HFFc6 (cell line): Measurements from ENCODE around the gene SPIB. TPM values are rescaled to one million over a fixed set of nuclear protein-coding genes. Genes with fewer than 3 reads are reported as not detected.

Source experiments
- DNase-seq: peaks from one replicate; pipeline ENCODE4 v3.0.0-alpha.2; 2018
- H3K27ac Mint-ChIP-seq: 2 replicates; pipeline ENCODE4 v1.8.0; 2020; ENCODE audit warnings: mild to moderate bottlenecking, mixed read lengths
- H3K27me3 Mint-ChIP-seq: 2 replicates; pipeline ENCODE4 v1.8.0; 2021; ENCODE audit warnings: mild to moderate bottlenecking, moderate library complexity, mixed read lengths; ENCODE audit not compliant: insufficient read depth
- H3K36me3 Mint-ChIP-seq: 2 replicates; pipeline ENCODE4 v1.8.0; 2021; ENCODE audit warnings: low read depth, mixed read lengths
- H3K4me1 Mint-ChIP-seq: 2 replicates; pipeline ENCODE4 v1.8.0; 2020; ENCODE audit warnings: low read depth, mixed read lengths
- H3K4me3 Mint-ChIP-seq: 2 replicates; pipeline ENCODE4 v1.8.0; 2020; ENCODE audit warnings: mild to moderate bottlenecking, moderate library complexity, mixed read lengths
- H3K9me3 Mint-ChIP-seq: 2 replicates; pipeline ENCODE4 v1.8.0; 2020; ENCODE audit warnings: mild to moderate bottlenecking, mixed read lengths
- total RNA-seq, 6 experiments: library from RNA; stranded (reverse); fragmentation: NEBNext Ultra II Directional; extraction: Animal tissue kit (Norgen Biotek cat#: 25700); gene quantifications; 2 replicates in 1 of 6; 3 replicates in 5 of 6; pipeline ENCODE4 v1.2.3, GENCODE V29; 2021
- TF ChIP-seq, protein P1 (sequence below): fragments of 200-600 bp; sonication (generic); IDR thresholded peaks from 2 replicates; pipeline ENCODE4 v1.5.0; 2021; ENCODE audit warnings: antibody characterized with exemption, mild to moderate bottlenecking

SPIB gene
- total RNA-seq, 6 experiments from 2014 or later, result not detected

DNA sequence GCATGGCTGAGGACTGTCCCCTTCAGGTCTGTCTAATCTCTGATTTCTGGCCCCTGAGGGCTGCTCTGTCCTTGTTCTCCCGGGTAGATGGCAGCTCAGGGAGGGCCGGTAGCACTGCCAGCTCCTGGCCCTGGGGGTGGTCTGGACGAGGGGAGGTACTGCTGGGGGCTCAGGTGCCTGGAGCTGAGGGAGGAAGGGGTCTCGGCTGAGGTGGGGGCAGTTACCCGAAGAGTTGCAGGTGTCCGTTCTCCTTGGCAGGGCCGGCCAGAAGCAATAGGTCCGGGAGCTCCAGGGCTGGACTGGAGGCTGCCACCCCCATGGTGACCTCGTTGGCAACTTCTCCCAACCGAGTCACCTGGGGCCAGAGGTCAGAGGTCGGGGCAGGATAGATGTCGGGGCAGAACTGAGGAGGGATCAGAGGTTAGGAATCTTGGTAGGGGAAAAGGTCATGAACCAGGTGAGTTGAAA is 56.4 kb downstream of the SPIB start:
- Mint-ChIP-seq H3K27ac (no peak overlapping the region), H3K4me3 (no peak overlapping the region; the same call in 1 of the 2 replicates), H3K36me3 (peaks cover 3% of the 10 kb centered on the region; the same call in 1 of the 2 replicates), H3K27me3 (peaks cover 4% of the 10 kb centered on the region), H3K4me1 (peaks cover 7% of the 10 kb centered on the region; the same call in 1 of the 2 replicates), H3K9me3 (no peaks in the 10 kb centered on the region)
- no peak for DNase-seq
- TF ChIP-seq, protein P1, sequence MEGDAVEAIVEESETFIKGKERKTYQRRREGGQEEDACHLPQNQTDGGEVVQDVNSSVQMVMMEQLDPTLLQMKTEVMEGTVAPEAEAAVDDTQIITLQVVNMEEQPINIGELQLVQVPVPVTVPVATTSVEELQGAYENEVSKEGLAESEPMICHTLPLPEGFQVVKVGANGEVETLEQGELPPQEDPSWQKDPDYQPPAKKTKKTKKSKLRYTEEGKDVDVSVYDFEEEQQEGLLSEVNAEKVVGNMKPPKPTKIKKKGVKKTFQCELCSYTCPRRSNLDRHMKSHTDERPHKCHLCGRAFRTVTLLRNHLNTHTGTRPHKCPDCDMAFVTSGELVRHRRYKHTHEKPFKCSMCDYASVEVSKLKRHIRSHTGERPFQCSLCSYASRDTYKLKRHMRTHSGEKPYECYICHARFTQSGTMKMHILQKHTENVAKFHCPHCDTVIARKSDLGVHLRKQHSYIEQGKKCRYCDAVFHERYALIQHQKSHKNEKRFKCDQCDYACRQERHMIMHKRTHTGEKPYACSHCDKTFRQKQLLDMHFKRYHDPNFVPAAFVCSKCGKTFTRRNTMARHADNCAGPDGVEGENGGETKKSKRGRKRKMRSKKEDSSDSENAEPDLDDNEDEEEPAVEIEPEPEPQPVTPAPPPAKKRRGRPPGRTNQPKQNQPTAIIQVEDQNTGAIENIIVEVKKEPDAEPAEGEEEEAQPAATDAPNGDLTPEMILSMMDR, result no peak

- no peaks in the 10 kb centered on the region for H3K9me3 Mint-ChIP-seq
- no peak overlapping the region for H3K27ac Mint-ChIP-seq
Observed at GRCh38 chr19:50475736-50476223, 57.0 kb downstream of the SPIB start.

GRCh38 chr19:50476224-50476906 is 57.6 kb downstream of the SPIB start, which contains the start of the genes EMC10 and GARIN5A:
TSS of gene EMC10 (plus strand) at chr19:50476507. CDS start at chr19:50476545, 38 bp downstream.
TSS of gene GARIN5A (minus strand) at chr19:50476848. CDS start at chr19:50476388, 460 bp downstream.
- Mint-ChIP-seq H3K27ac (peak within 1 kb of the TSS; percentile 80), H3K9me3 (no peaks in the 10 kb centered on the region), H3K4me1 (peaks cover 7% of the 10 kb centered on the region; the same call in 1 of the 2 replicates), H3K4me3 (peak within 1 kb of the TSS; percentile 97), H3K36me3 (peaks cover 3% of the 10 kb centered on the region; the same call in 1 of the 2 replicates), H3K27me3 (peaks cover 4% of the 10 kb centered on the region)
- peak; percentile 94 for DNase-seq
- TF ChIP-seq, protein P1, result no peak

More at GRCh38 chr19:50475736-50476223, 57.0 kb downstream of the SPIB start:
- peaks cover 4% of the 10 kb centered on the region for H3K27me3 Mint-ChIP-seq
- peak overlapping the region; percentile 97 for H3K4me3 Mint-ChIP-seq
- no peak for DNase-seq
- TF ChIP-seq, protein P1, result no peak
- H3K36me3 Mint-ChIP-seq, result peaks cover 3% of the 10 kb centered on the region; the same call in 1 of the 2 replicates
- H3K4me1 Mint-ChIP-seq, result peaks cover 7% of the 10 kb centered on the region; the same call in 1 of the 2 replicates

- H3K27me3 Mint-ChIP-seq, result peaks cover 4% of the 10 kb centered on the region
- H3K27ac Mint-ChIP-seq, result peak overlapping the region; percentile 80
- DNase-seq, result no peak
- TF ChIP-seq, protein P1, result no peak
- no peaks in the 10 kb centered on the region for H3K9me3 Mint-ChIP-seq
- peaks cover 3% of the 10 kb centered on the region; the same call in 1 of the 2 replicates for H3K36me3 Mint-ChIP-seq
- H3K4me1 Mint-ChIP-seq, result peaks cover 7% of the 10 kb centered on the region; the same call in 1 of the 2 replicates
- H3K4me3 Mint-ChIP-seq, result peak overlapping the region; percentile 97
Observed at GRCh38 chr19:50476907-50477238, 58.1 kb downstream of the SPIB start.

GRCh38 chr19:50477751-50478515 is 59.2 kb downstream of the SPIB start:
- no peak for DNase-seq
- peaks cover 3% of the 10 kb centered on the region; the same call in 1 of the 2 replicates for H3K36me3 Mint-ChIP-seq
- H3K4me3 Mint-ChIP-seq, result peak overlapping the region; percentile 97
- H3K9me3 Mint-ChIP-seq, result no peaks in the 10 kb centered on the region
- H3K27ac Mint-ChIP-seq, result no peak overlapping the region
- TF ChIP-seq, protein P1, result no peak
- peaks cover 4% of the 10 kb centered on the region for H3K27me3 Mint-ChIP-seq
- peaks cover 7% of the 10 kb centered on the region; the same call in 1 of the 2 replicates for H3K4me1 Mint-ChIP-seq
